Measurements from ENCODE around the gene GRIN1.

The GRIN1 gene

GRCh38 chr9:137180491-137180890 is 41.5 kb downstream of the GRIN1 start:
- DNase-seq, result no peak

GRCh38 chr9:137181680-137182079 is 42.7 kb downstream of the GRIN1 start:
- no peak for DNase-seq

GRCh38 chr9:137182836-137183235 is 43.9 kb downstream of the GRIN1 start:
- DNase-seq, result no peak

GRCh38 chr9:137183980-137184595 is 45.1 kb downstream of the GRIN1 start:
- DNase-seq, result no peak

GRCh38 chr9:137184881-137185660 is 46.1 kb downstream of the GRIN1 start:
- DNase-seq, result no peak

- no peak for DNase-seq
These were observed 47.0 kb downstream of the GRIN1 start for GRCh38 chr9:137185921-137186320.

- DNase-seq, result no peak
These were observed 47.4 kb downstream of the GRIN1 start for GRCh38 chr9:137186385-137186784.

GRCh38 chr9:137187386-137187785 is 48.4 kb downstream of the GRIN1 start:
- no peak for DNase-seq

GRCh38 chr9:137188086-137188489 is 49.1 kb downstream of the GRIN1 start:
- DNase-seq, result no peak

- DNase-seq, result peak; percentile 89
These were observed 49.7 kb downstream of the GRIN1 start, which contains the start of the genes ANAPC2 and SSNA1 for GRCh38 chr9:137188490-137189296. ANAPC2 (minus strand) TSS chr9:137188560; CDS start chr9:137188532, 28 bp downstream. SSNA1 (plus strand) TSS chr9:137188676; CDS start chr9:137188727, 51 bp downstream.

- no peak for DNase-seq
These were observed 50.6 kb downstream of the GRIN1 start for GRCh38 chr9:137189297-137190295.

- no peak for DNase-seq
These were observed 51.4 kb downstream of the GRIN1 start for GRCh38 chr9:137190315-137190856.

- DNase-seq, result no peak
These were observed 52.3 kb downstream of the GRIN1 start for GRCh38 chr9:137191245-137191644.

- no peak for DNase-seq
These were observed 52.9 kb downstream of the GRIN1 start for GRCh38 chr9:137191691-137192447.

- no peak for DNase-seq
These were observed 53.5 kb downstream of the GRIN1 start for GRCh38 chr9:137192448-137192780.

GRCh38 chr9:137192859-137193258 is 53.9 kb downstream of the GRIN1 start:
- DNase-seq, result no peak

GRCh38 chr9:137193771-137194170 is 54.8 kb downstream of the GRIN1 start:
- no peak for DNase-seq

GRCh38 chr9:137194388-137194787 is 55.4 kb downstream of the GRIN1 start:
- DNase-seq, result no peak

GRCh38 chr9:137194909-137195308 is 56.0 kb downstream of the GRIN1 start:
- peak; percentile 21 for DNase-seq

GRCh38 chr9:137195525-137196220 is 56.7 kb downstream of the GRIN1 start:
- peak; percentile 91 for DNase-seq

Measured in NCI-H1436 (cell line).